NCI-H226 (cell line): Measurements from ENCODE around the gene ADAT1.
"Not testable (repeated sequence)": the region's sequence is repeated elsewhere in the genome, so short reads cannot be mapped to it uniquely, and the experiment has no call there.

ENCODE experiments used
- DNase-seq: peaks from one replicate; pipeline ENCODE4 v3.0.0-alpha.2; 2015

The ADAT1 gene

GRCh38 chr16:75618780-75619179 lies 4.3 kb downstream of the ADAT1 start:
- no peak for DNase-seq

GRCh38 chr16:75617121-75617520 lies 6.0 kb downstream of the ADAT1 start:
- no peak for DNase-seq

GRCh38 chr16:75616521-75617010 lies 6.5 kb downstream of the ADAT1 start:
- no peak for DNase-seq

- no peak for DNase-seq
Observed at GRCh38 chr16:75615619-75616018, 7.5 kb downstream of the ADAT1 start.

GRCh38 chr16:75614066-75614897 lies 8.8 kb downstream of the ADAT1 start:
- DNase-seq, result peak; percentile 50

GRCh38 chr16:75606507-75606906 lies 16.6 kb downstream of the ADAT1 start:
- DNase-seq, result no peak

- no peak for DNase-seq
Observed at GRCh38 chr16:75603241-75603640, 19.8 kb downstream of the ADAT1 start.

GRCh38 chr16:75599452-75600277 lies 23.4 kb downstream of the ADAT1 start:
- no peak for DNase-seq

GRCh38 chr16:75593825-75594820 lies 29.0 kb downstream of the ADAT1 start:
- no peak for DNase-seq

GRCh38 chr16:75593308-75593707 lies 29.8 kb downstream of the ADAT1 start:
- DNase-seq, result no peak

- DNase-seq, result not testable (repeated sequence)
Observed at GRCh38 chr16:75591927-75592326, 31.2 kb downstream of the ADAT1 start.

- DNase-seq, result peak; percentile 14
Observed at GRCh38 chr16:75590920-75591843, 31.9 kb downstream of the ADAT1 start.

- no peak for DNase-seq
Observed at GRCh38 chr16:75589306-75589705, 33.8 kb downstream of the ADAT1 start.

GRCh38 chr16:75588716-75589115 lies 34.4 kb downstream of the ADAT1 start:
- no peak for DNase-seq

GRCh38 chr16:75584108-75584507 lies 39.0 kb downstream of the ADAT1 start:
- no peak for DNase-seq

GRCh38 chr16:75579281-75579834 lies 43.7 kb downstream of the ADAT1 start:
- no peak for DNase-seq

GRCh38 chr16:75578725-75579124 lies 44.4 kb downstream of the ADAT1 start:
- no peak for DNase-seq

- DNase-seq, result no peak
Observed at GRCh38 chr16:75578212-75578611, 44.9 kb downstream of the ADAT1 start.

GRCh38 chr16:75576384-75576811 lies 46.7 kb downstream of the ADAT1 start:
- DNase-seq, result no peak

- no peak for DNase-seq
Observed at GRCh38 chr16:75575958-75576357, 47.1 kb downstream of the ADAT1 start.

- no peak for DNase-seq
Observed at GRCh38 chr16:75573955-75574354, 49.1 kb downstream of the ADAT1 start.
